ENCODE measurements around the gene MEX3A. TPM values are rescaled to one million over a fixed set of nuclear protein-coding genes. Genes with fewer than 3 reads are reported as not detected.

MEX3A gene
- total and polyA plus RNA-seq, 2 of the 8 experiments (the other 6 are each of a cell fraction or from before 2014, with no cell fraction given) = 34.1 to 52.4 TPM

DNA sequence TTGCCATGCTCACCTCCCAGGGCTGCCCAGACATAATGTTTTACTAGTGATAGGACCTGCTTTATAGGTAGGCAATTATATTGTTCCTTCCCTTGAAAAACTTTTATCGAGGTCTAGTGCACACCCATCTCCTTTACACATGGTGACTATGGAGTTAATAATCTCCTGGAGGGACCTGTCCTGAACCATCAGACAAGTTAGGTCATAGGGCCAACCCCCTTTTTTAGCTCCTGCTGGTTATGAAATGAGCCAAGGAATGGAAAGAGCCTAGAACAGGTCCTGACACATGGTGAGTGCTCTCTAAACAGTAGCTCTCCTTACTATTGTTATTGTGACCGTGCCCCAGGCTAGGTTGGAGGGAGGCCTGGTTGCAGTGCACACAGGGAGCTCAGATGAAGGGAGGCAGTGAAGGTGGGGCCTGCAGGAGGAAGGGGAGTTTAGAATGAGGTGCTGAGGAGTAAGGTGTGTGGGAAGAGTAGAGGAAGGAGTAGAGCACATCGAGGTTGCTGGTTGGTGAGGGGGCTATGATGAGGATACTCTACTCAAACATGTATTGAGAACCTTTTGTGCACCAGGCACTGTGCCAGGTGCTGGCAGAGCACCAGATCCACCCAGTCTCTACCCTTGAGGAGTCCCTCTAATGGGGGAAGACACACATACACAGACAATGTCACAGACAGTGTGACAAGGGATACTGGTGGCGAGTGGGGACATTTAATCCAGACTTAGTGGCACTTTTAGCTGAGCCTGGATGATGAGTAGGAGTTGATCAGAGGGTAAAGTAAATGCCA lies 18.1 kb upstream of the MEX3A start:
- peaks cover 2% of the 10 kb centered on the region; the same call in 1 of the 2 replicates for H3K23me2 ChIP-seq (ENCODE audit: low read depth, low read length)
- ChIA-PET CTCF (ENCODE audit: partially characterized antibody) (interaction anchor here (0.6 to 29.5 kb wide), 14 partner anchors 13 to 285 kb away, joined by 3 to 1994 read pairs (median 4); partner anchors contain the start of genes LMNA, MEX3A and PMF1), POLR2A (ENCODE audit: partially characterized antibody) (interaction anchor here (0.6 to 29.6 kb wide), 8 partner anchors 8 to 81 kb away, joined by 3 to 763 read pairs (median 3); partner anchors contain the start of gene LMNA)
- no peak overlapping the region for H3K9ac ChIP-seq (replicated peaks in 1 of 4; ENCODE audit: extremely low read depth in 1 of 4, low read depth in 3 of 4, low read length in 3 of 4)
- WGBS, 2 experiments (ENCODE audit: extremely low coverage in 1 of 2, insufficient coverage in 1 of 2, insufficient read length in 1 of 2, insufficient replicate concordance in 2 of 2, low coverage in 1 of 2, low lambda C conversion rate in 2 of 2, missing lambda C conversion rate in 1 of 2) = 84 to 100% methylated on average over 1 to 4 of the region's 4 CpGs
- H4K5ac ChIP-seq (ENCODE audit: insufficient read length, low read depth, low read length) = no peak overlapping the region
- H3K56ac ChIP-seq (replicated peaks; ENCODE audit: insufficient read length, low read depth, low read length) = no peak overlapping the region
- H3K18ac ChIP-seq (ENCODE audit: extremely low read depth, low read length) = no peak overlapping the region
- H2BK5ac ChIP-seq (ENCODE audit: low read depth, low read length) = no peak overlapping the region
- no peak overlapping the region for H4K8ac ChIP-seq (ENCODE audit: extremely low read depth, insufficient read depth, low read length)
- no peaks in the 10 kb centered on the region for H3K36me3 ChIP-seq (ENCODE audit: control insufficient read depth in 2 of 4, insufficient read depth in 4 of 4, low read length in 3 of 4)
- H4K20me1 ChIP-seq (replicated peaks in 1 of 2; ENCODE audit: control insufficient read depth in 1 of 2, insufficient read depth in 2 of 2, low read length in 2 of 2) = peaks cover 2 to 6% of the 10 kb centered on the region in 2 experiments
- FAIRE-seq (no peak), DNase-seq (ENCODE audit: low read depth in 1 of 2, low spot score in 2 of 2) (no peak)
- no peaks in the 10 kb centered on the region; a peak in 1 of 7 replicates for H3K27me3 ChIP-seq (replicated peaks in 1 of 4; ENCODE audit: control insufficient read depth in 3 of 4, extremely low read depth in 1 of 4, insufficient read depth in 3 of 4, low read length in 3 of 4)
- H3K9me3 ChIP-seq (ENCODE audit: insufficient read depth in 2 of 2, low read depth in 1 of 2, low read length in 1 of 2) = no peaks in the 10 kb centered on the region
- no peak overlapping the region for H3K4me2 ChIP-seq (ENCODE audit: insufficient read depth in 1 of 2, low read depth in 2 of 2, low read length in 2 of 2)
- no peak overlapping the region for H3K4me3 ChIP-seq (ENCODE audit: extremely low read depth in 1 of 4, insufficient read depth in 2 of 4, low read depth in 3 of 4, low read length in 4 of 4)
- 0 out of 2 replicates have a peak overlapping the region, but pooled peaks have one; percentile 22 for H2BK12ac ChIP-seq (ENCODE audit: low read depth, low read length)
- no peak overlapping the region for H2AFZ ChIP-seq (ENCODE audit: low read length)
- H3K14ac ChIP-seq (ENCODE audit: insufficient read length) = no peak overlapping the region
- H3K79me2 ChIP-seq (ENCODE audit: control insufficient read depth in 1 of 2, insufficient read depth in 2 of 2, low read length in 2 of 2) = no peaks in the 10 kb centered on the region
- H2BK15ac ChIP-seq (ENCODE audit: low read length) = peak overlapping the region; percentile 65
- H3K4ac ChIP-seq (replicated peaks; ENCODE audit: insufficient read length, low read depth, low read length) = no peak overlapping the region
- H3K79me1 ChIP-seq (ENCODE audit: low read depth, low read length) = peaks cover 2% of the 10 kb centered on the region; the same call in 1 of the 2 replicates
- H3K4me1 ChIP-seq (replicated peaks in 1 of 4; ENCODE audit: control insufficient read depth in 3 of 4, insufficient read depth in 4 of 4, low read length in 3 of 4) = peaks cover 2 to 35% (median 24%) of the 10 kb centered on the region in 4 experiments
- H3K23ac ChIP-seq (ENCODE audit: insufficient read length) = no peak overlapping the region
- no peak overlapping the region for H2BK120ac ChIP-seq (replicated peaks; ENCODE audit: low read depth, low read length)
- H4K91ac ChIP-seq (replicated peaks; ENCODE audit: insufficient read length, low read length) = no peak overlapping the region
- no peak overlapping the region for H3K27ac ChIP-seq (ENCODE audit: low read depth, low read length)
- H2AK5ac ChIP-seq (ENCODE audit: low read depth, low read length) = no peak overlapping the region
- no peak overlapping the region for H2BK20ac ChIP-seq (ENCODE audit: low read length)
- TF ChIP-seq CBX8 (IDR thresholded peaks at IDR 0.05; ENCODE audit: borderline replicate concordance, low read depth, low read length) (no peak), BRCA1 (IDR thresholded peaks at IDR 0.05; ENCODE audit: low read depth, low read length) (no peak), ATF2 (IDR thresholded peaks at IDR 0.05; ENCODE audit: low read length) (no peak), SP2 (IDR thresholded peaks at IDR 0.05; ENCODE audit: low read length) (no peak), POLR2AphosphoS5 (IDR thresholded peaks at IDR 0.05; ENCODE audit: low read depth, low read length) (no peak), ASH2L (IDR thresholded peaks at IDR 0.05; ENCODE audit: low read length) (no peak), RFX5 (IDR thresholded peaks at IDR 0.05; ENCODE audit: borderline replicate concordance, low read depth, low read length) (no peak), JUN (IDR thresholded peaks at IDR 0.05; ENCODE audit: low read depth, low read length) (no peak), CREB1 (IDR thresholded peaks at IDR 0.05) (no peak), JUND (IDR thresholded peaks at IDR 0.05; ENCODE audit: low read length) (no peak), POLR2A (IDR thresholded peaks at IDR 0.05; ENCODE audit: control extremely low read depth in 1 of 2, low read depth in 2 of 2, low read length in 2 of 2) (no peak)

Data from H1 (cell line).